K562 (cell line): ENCODE results near the gene LHPP. TPM values are rescaled to one million over a fixed set of nuclear protein-coding genes. Genes with fewer than 3 reads are reported as not detected.

Source experiments
- ATAC-seq: fragments of 200-7000 bp; cut with Tn5 transposase; 3 replicates; pipeline ENCODE4 v1.9.1; 2020; ENCODE audit warnings: moderate library complexity
- BruUV-seq: library from RNA; stranded (reverse); fragments of 400-500 nt; replicated peaks from 2 replicates; lab custom pipeline; 2021; lab: Mats Ljungman, UMichigan
- CTCF ChIA-PET: fragments of 300-600 bp; formaldehyde crosslinking; extraction: SDS; loops from one replicate; lab custom pipeline; 2021; ENCODE audit warnings: low intra/inter-chr PET ratio; lab: Yijun Ruan, JAX
- POLR2A ChIA-PET: fragments of 300-600, 350-650 bp; sonication (Branson Sonifier 250); formaldehyde crosslinking; extraction: SDS; loops from one replicate; lab custom pipeline; 2021; ENCODE audit warnings: antibody characterized with exemption, inconsistent platforms; lab: Yijun Ruan, JAX
- DNase-seq, 4 experiments: peaks; one replicate each; pipeline versions ENCODE4 v3.0.0 to v3.0.0-alpha.2; 2011 to 2018; ENCODE audit warnings: low spot score in 3 of 4, mixed read lengths in 3 of 4; ENCODE audit errors: extremely low read depth in 1 of 4
- FAIRE-seq: peaks from 2 replicates; lab custom pipeline; 2011; peaks lifted over from hg19 to GRCh38; lab: Jason Lieb, UNC
- H2AFZ ChIP-seq: 2 replicates; pipeline ENCODE4 v1.6.0; 2011; ENCODE audit warnings: low read depth, low read length, control low read depth, inconsistent platforms
- H3K27ac ChIP-seq: fragments of 200-600 bp; 3 replicates; pipeline ENCODE4 v1.8.0; 2011; ENCODE audit warnings: low read depth, mild to moderate bottlenecking, control low read depth, inconsistent platforms, low read length, moderate library complexity, mixed read lengths; ENCODE audit errors: extremely low read depth
- H3K27me3 ChIP-seq, 2 experiments: fragments of 300-600 bp in 1 of 2; 2 replicates in 1 of 2; 3 replicates in 1 of 2; pipeline versions ENCODE4 v1.6.0 to v1.8.0; 2011; ENCODE audit warnings: inconsistent platforms in 2 of 2, low read length in 2 of 2, mild to moderate bottlenecking in 1 of 2, mixed read lengths in 1 of 2, moderate library complexity in 1 of 2; ENCODE audit not compliant: control insufficient read depth in 2 of 2, insufficient read depth in 2 of 2
- H3K36me3 ChIP-seq: fragments of 300-600 bp; 3 replicates; pipeline ENCODE4 v1.8.0; 2011; ENCODE audit warnings: mild to moderate bottlenecking, low read length, inconsistent platforms; ENCODE audit not compliant: control insufficient read depth, insufficient read depth
- H3K4me1 ChIP-seq, 2 experiments: fragments of 200-600 bp in 1 of 2; replicated peaks in 1 of 2; 2 replicates in 1 of 2; 3 replicates in 1 of 2; pipeline versions ENCODE4 v1.5.1 to v1.8.0; 2011; ENCODE audit warnings: inconsistent platforms in 2 of 2, low read length in 2 of 2, mild to moderate bottlenecking in 1 of 2, mixed read lengths in 1 of 2, moderate library complexity in 1 of 2; ENCODE audit not compliant: control insufficient read depth in 2 of 2, insufficient read depth in 2 of 2
- H3K4me2 ChIP-seq: 2 replicates; pipeline ENCODE4 v1.6.1; 2011; ENCODE audit warnings: low read length, control low read depth, inconsistent platforms, mixed read lengths; ENCODE audit not compliant: insufficient read depth
- H3K4me3 ChIP-seq: fragments of 200-600 bp; sonication (generic), shearing (Covaris generic); 2 replicates; pipeline ENCODE4 v1.5.1; 2016; ENCODE audit warnings: control low read depth, inconsistent platforms
- H3K79me2 ChIP-seq: fragments of 200-600 bp; 3 replicates; pipeline ENCODE4 v1.8.0; 2011; ENCODE audit warnings: low read length, inconsistent platforms; ENCODE audit not compliant: control insufficient read depth, insufficient read depth
- H3K9ac ChIP-seq, 2 experiments: 2 replicates each; pipeline versions ENCODE4 v1.6.0 to v1.6.1; 2011; ENCODE audit warnings: low read depth in 2 of 2, low read length in 2 of 2, control low read depth in 1 of 2, inconsistent platforms in 1 of 2, mild to moderate bottlenecking in 1 of 2, mixed read lengths in 1 of 2; ENCODE audit not compliant: insufficient read depth in 1 of 2
- H3K9me1 ChIP-seq: one replicate; pipeline ENCODE4 v1.6.0; 2011; ENCODE audit warnings: inconsistent platforms, mild to moderate bottlenecking, low read length, moderate library complexity; ENCODE audit not compliant: control insufficient read depth, insufficient read depth
- H3K9me3 ChIP-seq: replicated peaks from 2 replicates; pipeline ENCODE4 v1.5.1; 2011; ENCODE audit warnings: low read depth, low read length, inconsistent platforms; ENCODE audit not compliant: control insufficient read depth, insufficient read depth
- H4K20me1 ChIP-seq: replicated peaks from 2 replicates; pipeline ENCODE4 v1.6.1; 2011; ENCODE audit warnings: low read length, inconsistent platforms, mixed read lengths; ENCODE audit not compliant: control insufficient read depth, insufficient read depth
- CAMTA2 ChIP-seq: fragments of 250-450 bp; sonication (Bioruptor Pico); conservative IDR thresholded peaks from 2 replicates; pipeline ENCODE4 v1.5.1; 2022
- CGGBP1 ChIP-seq: fragments of 250-450 bp; sonication (Bioruptor Pico); IDR thresholded peaks from 2 replicates; pipeline ENCODE4 v1.9.0; 2021; ENCODE audit warnings: mild to moderate bottlenecking
- CHAMP1 ChIP-seq: fragments of 450-650 bp; IDR thresholded peaks from 2 replicates; pipeline ENCODE4 v1.6.1; 2016; ENCODE audit warnings: mild to moderate bottlenecking
- CHD1 ChIP-seq: fragments of 200-600 bp; sonication (generic); IDR thresholded peaks from one replicate; pipeline ENCODE4 v1.6.1; 2012; ENCODE audit warnings: mild to moderate bottlenecking, moderate library complexity, low read length, inconsistent platforms
- GABPA ChIP-seq: fragments of 200-800 bp; sonication (Bioruptor generic); conservative IDR thresholded peaks from 2 replicates; pipeline ENCODE4 v1.6.1; 2016; ENCODE audit warnings: low read depth, missing genetic modification characterization, missing compliant biosample characterization
- GATAD2B ChIP-seq: fragments of 450-650 bp; IDR thresholded peaks from 2 replicates; pipeline ENCODE4 v1.6.1; 2017; ENCODE audit warnings: mild to moderate bottlenecking, borderline replicate concordance
- GTF2F1 ChIP-seq: IDR thresholded peaks from 2 replicates; pipeline ENCODE4 v1.6.1; 2011; ENCODE audit warnings: low read depth, low read length, improper control_type of control experiment
- KHSRP ChIP-seq: fragments of 450-650 bp; IDR thresholded peaks from 2 replicates; pipeline ENCODE4 v1.6.1; 2017
- NCOA2 ChIP-seq, 2 experiments: fragments of 450-650 bp; IDR thresholded peaks; 2 replicates each; pipeline ENCODE4 v1.6.1; 2018; ENCODE audit warnings: mild to moderate bottlenecking in 2 of 2, moderate library complexity in 1 of 2; ENCODE audit not compliant: partially characterized antibody in 2 of 2
- ZNF318 ChIP-seq, 2 experiments: fragments of 450-650 bp; IDR thresholded peaks; 2 replicates each; pipeline ENCODE4 v1.6.1; 2016; ENCODE audit warnings: mild to moderate bottlenecking in 2 of 2, borderline replicate concordance in 1 of 2, low read depth in 1 of 2, moderate library complexity in 1 of 2
- WGBS: fragments of 100-300 bp; shearing (Covaris generic); methylation state at CpG from one replicate; pipeline ENCODE4 v1.1.6; 2016; ENCODE audit warnings: low coverage, mixed read lengths; ENCODE audit not compliant: insufficient coverage; ENCODE audit errors: missing lambda C conversion rate; 5-methylcytosine and 5-hydroxymethylcytosine counted together
- in situ Hi-C: fragments of 300-500 bp; cut with MboI; formaldehyde crosslinking; loops from 4 replicates; pipeline ENCODE4 v1.15.0; 2018; ENCODE audit warnings: inconsistent platforms, mixed read lengths
- intact Hi-C: fragments of 100-400 bp; cut with micrococcal nuclease; formaldehyde crosslinking; loops from 2 replicates; pipeline ENCODE4 v1.14.2; 2022
- polyA plus RNA-seq, 8 experiments: library from polyadenylated mRNA; depleted of rRNA in 4 of 8; stranded (reverse) in 5 of 8; unstranded in 3 of 8; fragments of >200 nt; fragmentation: Nextera tagmentation in 2 of 8; fragmentation: Illumina TruSeq in 1 of 8; extraction: Ambion mirVana in 2 of 8; extraction: Trizol in 1 of 8; gene quantifications; 2 replicates each; pipeline versions ENCODE4 v1.2.1 to v1.2.3, GENCODE V29; 2011 to 2014; ENCODE audit warnings: inconsistent platforms in 1 of 8, missing spikeins in 1 of 8
- total RNA-seq, 7 experiments: library from RNA; depleted of rRNA in 6 of 7; stranded (reverse); fragments of >200 nt in 6 of 7; fragmentation: Illumina TruSeq in 2 of 7; extraction: Trizol in 2 of 7; gene quantifications; 2 replicates each; pipeline versions ENCODE4 v1.2.1 to v1.2.3, GENCODE V29; 2011 to 2021; ENCODE audit warnings: low replicate concordance in 1 of 7

Gene LHPP
- total and polyA plus RNA-seq, 9 of the 15 experiments (the other 6 are each of a cell fraction or from before 2014, with no cell fraction given), result 0.34 to 7.4 (median 3.0) TPM

GRCh38 chr10:124614003-124614659 is 152.5 kb downstream of the LHPP start:
- ATAC-seq (no peak), DNase-seq (no peak), FAIRE-seq (no peak)
- BruUV-seq, result no TSS peak
- Histone ChIP-seq H3K4me3 (no peak overlapping the region), H3K9me3 (no peaks in the 10 kb centered on the region), H3K9ac (no peak overlapping the region), H3K27me3 (no peaks in the 10 kb centered on the region), H3K36me3 (0 out of 3 replicates have a peak, but pooled peaks cover 2% of the 10 kb centered on the region), H3K27ac (no peak overlapping the region), H2AFZ (no peak overlapping the region), H4K20me1 (no peaks in the 10 kb centered on the region), H3K9me1 (no peaks in the 10 kb centered on the region), H3K4me1 (peaks cover 0 to 25% of the 10 kb centered on the region in 2 experiments; a peak in 3 of 5 replicates), H3K79me2 (no peaks in the 10 kb centered on the region), H3K4me2 (no peak overlapping the region)
- WGBS, result 71% methylated on average over 11 of the region's 11 CpGs
- ChIA-PET CTCF (no interaction called here), POLR2A (interaction anchor here (0.6 kb wide), 1 partner anchor 67 kb away, joined by 3 read pairs; no protein-coding TSS in a partner anchor)
- in situ Hi-C loops (no loop called here), intact Hi-C loops (no loop called here)
- TF ChIP-seq GTF2F1 (no peak), GABPA (tag) (no peak), CGGBP1 (CRISPR knock-in tag) (no peak), CHD1 (no peak), NCOA2 (IDR thresholded peaks at IDR 0.05; ENCODE audit: partially characterized antibody in 2 of 2) (no peak), ZNF318 (IDR thresholded peaks at IDR 0.05; ENCODE audit: borderline replicate concordance in 1 of 2, low read depth in 1 of 2) (no peak), KHSRP (no peak), CAMTA2 (CRISPR knock-in tag) (no peak), GATAD2B (no peak), CHAMP1 (no peak)
